ENCODE measurements around the gene VPS13C.

The VPS13C gene

GRCh38 chr15:62060113-62060895, at the start of gene VPS13C:
VPS13C (minus strand) TSS chr15:62060447; CDS start chr15:62060374, 73 bp downstream.
- DNase-seq: peak; percentile 84 to 87

- DNase-seq: no peak
These were observed 49.2 kb upstream of the VPS13C start for GRCh38 chr15:62109437-62109836.

- DNase-seq: no peak
These were observed 48.2 kb upstream of the VPS13C start for GRCh38 chr15:62108411-62108810.

GRCh38 chr15:62107571-62108121, 47.4 kb upstream of the VPS13C start:
- no peak for DNase-seq

- no peak for DNase-seq
These were observed 45.8 kb upstream of the VPS13C start for GRCh38 chr15:62106096-62106495.

- DNase-seq: no peak
These were observed 45.0 kb upstream of the VPS13C start for GRCh38 chr15:62105266-62105665.

GRCh38 chr15:62104846-62105245, 44.6 kb upstream of the VPS13C start:
- no peak for DNase-seq

GRCh38 chr15:62104401-62104800, 44.2 kb upstream of the VPS13C start:
- no peak for DNase-seq

GRCh38 chr15:62103431-62103830, 43.2 kb upstream of the VPS13C start:
- DNase-seq: no peak

- no peak for DNase-seq
These were observed 38.9 kb upstream of the VPS13C start for GRCh38 chr15:62099094-62099601.

- no peak for DNase-seq
These were observed 34.1 kb upstream of the VPS13C start for GRCh38 chr15:62094388-62094787.

- DNase-seq: no peak
These were observed 33.6 kb upstream of the VPS13C start for GRCh38 chr15:62093809-62094208.

GRCh38 chr15:62090988-62091387, 30.7 kb upstream of the VPS13C start:
- no peak for DNase-seq

- DNase-seq: no peak
These were observed 29.4 kb upstream of the VPS13C start for GRCh38 chr15:62089616-62090015.

GRCh38 chr15:62088353-62088693, 28.1 kb upstream of the VPS13C start:
- DNase-seq: no peak

- DNase-seq: no peak
These were observed 27.6 kb upstream of the VPS13C start for GRCh38 chr15:62087671-62088352.

- no peak for DNase-seq
These were observed 25.5 kb upstream of the VPS13C start for GRCh38 chr15:62085740-62086139.

- DNase-seq: no peak
These were observed 23.2 kb upstream of the VPS13C start for GRCh38 chr15:62083194-62084154.

- no peak for DNase-seq
These were observed 19.3 kb upstream of the VPS13C start for GRCh38 chr15:62079594-62079993.

- no peak for DNase-seq
These were observed 15.5 kb upstream of the VPS13C start for GRCh38 chr15:62075595-62076277.

GRCh38 chr15:62071711-62072308, 11.6 kb upstream of the VPS13C start:
- no peak for DNase-seq

GRCh38 chr15:62069551-62069950, 9.3 kb upstream of the VPS13C start:
- DNase-seq: no peak

Measured in activated CD4-positive, alpha-beta T cell treated with anti-CD3 and anti-CD28 coated beads, Interleukin-2, amount 50 U/mL, for 4 hours (primary cell).